Neural progenitor cell (in vitro differentiated cells): Measurements from ENCODE around the gene NCS1. TPM values are rescaled to one million over a fixed set of nuclear protein-coding genes. Genes with fewer than 3 reads are reported as not detected.

Experiments used
- DNase-seq: peaks from one replicate; pipeline ENCODE4 v3.0.0-alpha.2; 2016; ENCODE audit warnings: low spot score
- H2AFZ ChIP-seq: fragments of 200-600 bp; sonication (generic); replicated peaks from 2 replicates; pipeline ENCODE4 v1.6.1; 2016; ENCODE audit warnings: antibody characterized with exemption
- H3F3A ChIP-seq: fragments of 200-600 bp; sonication (generic); 2 replicates; pipeline ENCODE4 v1.6.1; 2016; ENCODE audit warnings: antibody characterized with exemption, low read depth
- H3K27ac ChIP-seq: fragments of 200-600 bp; sonication (generic); 2 replicates; pipeline ENCODE4 v1.5.1; 2016; ENCODE audit warnings: mild to moderate bottlenecking
- H3K27me3 ChIP-seq: fragments of 200-600 bp; sonication (generic); 2 replicates; pipeline ENCODE4 v1.6.1; 2016; ENCODE audit warnings: mild to moderate bottlenecking, moderate library complexity
- H3K36me3 ChIP-seq: fragments of 200-600 bp; sonication (generic); 2 replicates; pipeline ENCODE4 v1.5.1; 2016
- H3K4me1 ChIP-seq: fragments of 200-600 bp; sonication (generic); 2 replicates; pipeline ENCODE4 v1.6.1; 2016; ENCODE audit warnings: mixed run types
- H3K4me2 ChIP-seq: fragments of 200-600 bp; sonication (generic); 2 replicates; pipeline ENCODE4 v1.6.1; 2016
- H3K4me3 ChIP-seq: fragments of 200-600 bp; sonication (generic); 2 replicates; pipeline ENCODE4 v1.5.1; 2016
- H3K79me2 ChIP-seq: fragments of 200-600 bp; sonication (generic); 2 replicates; pipeline ENCODE4 v1.6.1; 2016; ENCODE audit warnings: low read depth
- H3K9ac ChIP-seq: fragments of 200-600 bp; sonication (generic); 2 replicates; pipeline ENCODE4 v1.6.1; 2016
- H3K9me3 ChIP-seq: fragments of 200-600 bp; sonication (generic); 2 replicates; pipeline ENCODE4 v1.5.1; 2016; ENCODE audit warnings: low read depth
- H4K20me1 ChIP-seq: fragments of 200-600 bp; sonication (generic); 2 replicates; pipeline ENCODE4 v1.6.1; 2016; ENCODE audit warnings: low read depth
- H3K27ac Mint-ChIP-seq: 3 replicates; pipeline ENCODE4 v1.8.0; 2021; ENCODE audit warnings: mixed read lengths
- H3K27me3 Mint-ChIP-seq: 2 replicates; pipeline ENCODE4 v1.8.0; 2022; ENCODE audit warnings: low read depth, mild to moderate bottlenecking, inconsistent platforms, moderate library complexity, mixed read lengths; ENCODE audit not compliant: insufficient read depth
- H3K36me3 Mint-ChIP-seq: 3 replicates; pipeline ENCODE4 v1.8.0; 2021; ENCODE audit warnings: mixed read lengths
- H3K4me1 Mint-ChIP-seq: 3 replicates; pipeline ENCODE4 v1.8.0; 2021; ENCODE audit warnings: mixed read lengths
- H3K4me3 Mint-ChIP-seq: 3 replicates; pipeline ENCODE4 v1.8.0; 2021; ENCODE audit warnings: mild to moderate bottlenecking, moderate library complexity, mixed read lengths
- H3K9me3 Mint-ChIP-seq: 3 replicates; pipeline ENCODE4 v1.8.0; 2020; ENCODE audit warnings: mixed read lengths
- EZH2 ChIP-seq: fragments of 200-600 bp; sonication (generic); IDR thresholded peaks from 2 replicates; pipeline ENCODE4 v1.6.1; 2017; ENCODE audit warnings: antibody characterized with exemption, mild to moderate bottlenecking, moderate library complexity
- EZH2phosphoT487 ChIP-seq: fragments of 200-600 bp; sonication (generic); IDR thresholded peaks from 2 replicates; pipeline ENCODE4 v1.6.1; 2017; ENCODE audit warnings: antibody characterized with exemption
- total RNA-seq: library from RNA; depleted of rRNA; stranded (reverse); fragments of >200 nt; gene quantifications from 2 replicates; pipeline ENCODE4 v1.2.3, GENCODE V29; 2015; ENCODE audit warnings: low replicate concordance
- TF ChIP-seq, protein P1 (sequence below): fragments of 200-600 bp; sonication (generic); IDR thresholded peaks from 2 replicates; pipeline ENCODE4 v1.5.1; 2017; ENCODE audit warnings: antibody characterized with exemption, mild to moderate bottlenecking

The NCS1 gene
- total RNA-seq, 1 donor from 2014 or later, result 16.0 TPM

DNA sequence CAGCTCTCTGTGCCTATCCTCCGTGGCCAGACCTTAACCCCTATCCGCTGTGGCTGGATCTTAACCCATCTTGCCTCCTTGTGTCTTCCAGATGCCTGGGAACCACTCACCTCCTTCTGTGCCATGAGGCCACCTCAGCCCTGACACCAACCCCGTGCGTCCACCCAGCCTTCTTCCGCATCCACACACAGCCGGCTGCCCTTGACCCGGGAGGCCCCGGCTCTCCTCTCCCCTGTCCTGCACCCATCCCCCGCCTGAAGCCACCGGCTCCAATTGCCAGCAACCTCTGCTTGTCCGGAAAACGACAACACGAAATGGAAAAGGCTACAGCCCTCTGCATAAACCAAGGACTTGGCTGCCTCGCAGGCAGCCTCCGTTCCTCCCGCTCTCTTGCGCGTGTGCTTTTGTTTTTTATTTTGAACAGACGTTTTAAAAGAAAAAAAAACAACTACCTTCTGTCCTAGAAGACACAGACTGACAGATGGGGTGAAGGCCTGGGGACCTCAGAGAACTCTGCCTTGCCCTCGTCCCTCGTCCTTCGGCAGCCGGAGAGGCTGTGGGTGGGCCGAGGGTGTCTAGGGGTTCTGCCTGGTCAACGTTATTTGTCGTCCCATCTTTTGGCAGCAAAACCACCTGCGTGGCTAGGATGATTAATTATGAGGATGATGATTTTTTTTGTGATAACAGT is 60.8 kb downstream of the NCS1 start:
- H3K4me3 Mint-ChIP-seq, result no peak overlapping the region
- Histone ChIP-seq H3K4me2 (no peak overlapping the region), H3F3A (no peaks in the 10 kb centered on the region), H4K20me1 (no peaks in the 10 kb centered on the region), H3K27me3 (no peaks in the 10 kb centered on the region), H3K79me2 (no peaks in the 10 kb centered on the region), H3K27ac (no peak overlapping the region), H3K4me3 (no peak overlapping the region), H3K9me3 (no peaks in the 10 kb centered on the region), H2AFZ (no peak overlapping the region), H3K9ac (no peak overlapping the region), H3K36me3 (no peaks in the 10 kb centered on the region), H3K4me1 (no peaks in the 10 kb centered on the region)
- peaks cover 19% of the 10 kb centered on the region for H3K4me1 Mint-ChIP-seq
- no peak for DNase-seq
- TF ChIP-seq EZH2phosphoT487 (no peak), EZH2 (no peak)
- no peaks in the 10 kb centered on the region for H3K9me3 Mint-ChIP-seq
- peaks cover 8% of the 10 kb centered on the region for H3K36me3 Mint-ChIP-seq
- H3K27me3 Mint-ChIP-seq, result no peaks in the 10 kb centered on the region
- no peak overlapping the region for H3K27ac Mint-ChIP-seq

DNA sequence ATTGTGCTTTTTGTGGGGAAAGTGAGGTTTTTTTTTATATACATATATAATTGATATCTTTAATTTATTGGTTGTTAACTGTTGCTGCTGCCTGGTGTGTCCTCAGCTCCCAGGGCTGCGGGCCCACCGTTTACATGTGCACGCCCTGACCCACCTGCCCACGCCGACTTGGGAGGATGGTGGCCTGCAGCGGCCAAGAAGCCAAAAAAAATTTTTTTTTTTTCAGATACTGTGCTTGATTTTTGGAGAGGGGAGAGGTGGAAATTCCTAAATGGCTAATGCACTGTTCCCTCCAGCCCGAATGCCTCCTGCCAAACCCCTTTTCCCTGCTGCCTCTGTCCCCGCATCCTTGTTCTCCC is 61.4 kb downstream of the NCS1 start:
- no peak overlapping the region for H3K27ac Mint-ChIP-seq

DNA sequence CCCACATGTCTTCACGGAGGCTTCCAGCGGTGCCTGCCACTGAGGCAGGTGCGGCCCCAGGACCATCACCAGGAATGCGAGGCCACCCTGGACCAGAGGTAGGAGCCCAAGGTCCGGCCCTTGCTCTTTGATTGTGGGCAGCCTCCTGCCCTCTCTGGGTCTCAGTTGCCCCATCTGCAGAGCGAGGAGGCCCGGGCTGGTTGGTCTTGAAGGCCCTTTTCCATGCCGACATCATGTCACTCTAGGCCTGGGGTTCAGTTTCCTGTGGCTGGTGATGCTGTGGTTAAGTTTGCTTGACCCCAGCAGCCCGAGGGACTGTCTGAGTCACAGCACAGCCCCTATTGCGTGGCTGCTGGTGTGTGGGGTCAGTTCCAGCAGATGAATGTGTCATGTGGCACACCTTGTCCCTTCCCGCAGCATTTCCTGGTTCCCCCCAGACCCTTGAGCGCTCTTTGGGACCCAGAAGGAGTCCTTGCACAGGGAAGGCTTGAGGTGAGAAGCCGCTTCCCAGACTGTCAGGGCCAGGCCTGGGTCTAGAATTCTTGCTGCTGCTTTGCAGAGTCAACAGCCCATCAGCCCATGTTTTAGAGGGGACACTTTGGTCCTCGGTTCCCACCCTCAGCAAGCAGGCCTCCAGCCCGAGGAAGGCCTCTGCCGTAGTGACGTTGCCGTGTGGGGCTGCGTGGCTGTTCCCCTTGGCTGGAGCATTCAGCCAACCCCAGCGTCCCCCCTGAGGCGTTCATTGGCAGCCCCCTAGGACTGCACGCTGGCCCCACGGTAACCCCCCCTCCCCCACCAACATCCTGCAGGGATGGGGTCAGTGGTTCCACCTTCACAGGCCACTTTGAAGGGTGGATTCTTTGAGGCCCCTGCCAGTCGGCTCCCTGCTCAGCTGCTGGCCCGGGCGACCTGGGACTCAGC is 62.4 kb downstream of the NCS1 start:
- no peaks in the 10 kb centered on the region for H3F3A ChIP-seq
- H3K4me1 ChIP-seq, result no peaks in the 10 kb centered on the region
- no peak overlapping the region for H3K27ac ChIP-seq
- Mint-ChIP-seq H3K27ac (no peak overlapping the region), H3K9me3 (no peaks in the 10 kb centered on the region), H3K4me1 (peaks cover 20% of the 10 kb centered on the region), H3K4me3 (no peak overlapping the region), H3K36me3 (peaks cover 6% of the 10 kb centered on the region), H3K27me3 (peaks cover 2% of the 10 kb centered on the region)
- H3K9me3 ChIP-seq, result no peaks in the 10 kb centered on the region
- H3K4me3 ChIP-seq, result no peak overlapping the region
- H3K9ac ChIP-seq, result no peak overlapping the region
- no peaks in the 10 kb centered on the region for H3K36me3 ChIP-seq
- H3K79me2 ChIP-seq, result no peaks in the 10 kb centered on the region
- no peak for TF ChIP-seq EZH2
- no peak for TF ChIP-seq EZH2phosphoT487
- TF ChIP-seq, protein P1, sequence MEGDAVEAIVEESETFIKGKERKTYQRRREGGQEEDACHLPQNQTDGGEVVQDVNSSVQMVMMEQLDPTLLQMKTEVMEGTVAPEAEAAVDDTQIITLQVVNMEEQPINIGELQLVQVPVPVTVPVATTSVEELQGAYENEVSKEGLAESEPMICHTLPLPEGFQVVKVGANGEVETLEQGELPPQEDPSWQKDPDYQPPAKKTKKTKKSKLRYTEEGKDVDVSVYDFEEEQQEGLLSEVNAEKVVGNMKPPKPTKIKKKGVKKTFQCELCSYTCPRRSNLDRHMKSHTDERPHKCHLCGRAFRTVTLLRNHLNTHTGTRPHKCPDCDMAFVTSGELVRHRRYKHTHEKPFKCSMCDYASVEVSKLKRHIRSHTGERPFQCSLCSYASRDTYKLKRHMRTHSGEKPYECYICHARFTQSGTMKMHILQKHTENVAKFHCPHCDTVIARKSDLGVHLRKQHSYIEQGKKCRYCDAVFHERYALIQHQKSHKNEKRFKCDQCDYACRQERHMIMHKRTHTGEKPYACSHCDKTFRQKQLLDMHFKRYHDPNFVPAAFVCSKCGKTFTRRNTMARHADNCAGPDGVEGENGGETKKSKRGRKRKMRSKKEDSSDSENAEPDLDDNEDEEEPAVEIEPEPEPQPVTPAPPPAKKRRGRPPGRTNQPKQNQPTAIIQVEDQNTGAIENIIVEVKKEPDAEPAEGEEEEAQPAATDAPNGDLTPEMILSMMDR, result no peak
- no peak for DNase-seq
- H3K4me2 ChIP-seq, result no peak overlapping the region
- H3K27me3 ChIP-seq, result no peaks in the 10 kb centered on the region
- no peaks in the 10 kb centered on the region for H4K20me1 ChIP-seq
- no peak overlapping the region for H2AFZ ChIP-seq

More for the DNA sequence above, 61.4 kb downstream of the NCS1 start:
- Mint-ChIP-seq H3K4me3 (no peak overlapping the region), H3K4me1 (peaks cover 19% of the 10 kb centered on the region), H3K27me3 (no peaks in the 10 kb centered on the region), H3K36me3 (peaks cover 7% of the 10 kb centered on the region), H3K9me3 (no peaks in the 10 kb centered on the region)
- H4K20me1 ChIP-seq, result no peaks in the 10 kb centered on the region
- no peak overlapping the region for H2AFZ ChIP-seq
- no peaks in the 10 kb centered on the region for H3K4me1 ChIP-seq
- H3F3A ChIP-seq, result no peaks in the 10 kb centered on the region
- no peaks in the 10 kb centered on the region for H3K79me2 ChIP-seq
- H3K36me3 ChIP-seq, result no peaks in the 10 kb centered on the region
- H3K27me3 ChIP-seq, result no peaks in the 10 kb centered on the region
- TF ChIP-seq EZH2phosphoT487 (no peak), EZH2 (no peak)
- TF ChIP-seq, protein P1, result no peak
- DNase-seq, result no peak
- H3K4me3 ChIP-seq, result no peak overlapping the region
- no peak overlapping the region for H3K9ac ChIP-seq
- H3K27ac ChIP-seq, result no peak overlapping the region
- no peaks in the 10 kb centered on the region for H3K9me3 ChIP-seq
- no peak overlapping the region for H3K4me2 ChIP-seq
